KBM-7 (cell line): Measurements from ENCODE around the gene SYNRG.

ENCODE experiments used
- DNase-seq: peaks from one replicate; pipeline ENCODE4 v3.0.0-alpha.2; 2015
- in situ Hi-C: fragments of 300-500 bp; cut with MboI; formaldehyde crosslinking; loops from 2 replicates; pipeline ENCODE4 v1.14.3; 2020; ENCODE audit warnings: low sequenced_read_pairs, low pct_unique_long_range_greater_than_20kb, mixed read lengths

Gene SYNRG

GRCh38 chr17:37485938-37486570 is 123.2 kb downstream of the SYNRG start:
- no peak for DNase-seq
- in situ Hi-C loops: no loop called here

- in situ Hi-C loops: no loop called here
- peak; percentile 16 for DNase-seq
Measured at GRCh38 chr17:37483311-37484039, 125.7 kb downstream of the SYNRG start.

GRCh38 chr17:37481001-37481665 is 128.1 kb downstream of the SYNRG start:
- DNase-seq: no peak
- in situ Hi-C loops: no loop called here

- in situ Hi-C loops: no loop called here
- no peak for DNase-seq
Measured at GRCh38 chr17:37480427-37480826, 128.8 kb downstream of the SYNRG start.

- DNase-seq: no peak
- in situ Hi-C loops: no loop called here
Measured at GRCh38 chr17:37479025-37479424, 130.2 kb downstream of the SYNRG start.

GRCh38 chr17:37478187-37478586 is 131.0 kb downstream of the SYNRG start:
- in situ Hi-C loops: no loop called here

GRCh38 chr17:37476431-37477120 is 132.6 kb downstream of the SYNRG start:
- in situ Hi-C loops: no loop called here
- DNase-seq: no peak

More at GRCh38 chr17:37478187-37478586, 131.0 kb downstream of the SYNRG start:
- no peak for DNase-seq

GRCh38 chr17:37475731-37476420 is 133.3 kb downstream of the SYNRG start:
- in situ Hi-C loops: no loop called here
- peak; percentile 68 for DNase-seq

GRCh38 chr17:37470181-37470580 is 139.0 kb downstream of the SYNRG start:
- no peak for DNase-seq
- in situ Hi-C loops: no loop called here

GRCh38 chr17:37466471-37466870 is 142.7 kb downstream of the SYNRG start:
- in situ Hi-C loops: no loop called here
- no peak for DNase-seq

- in situ Hi-C loops: no loop called here
- no peak for DNase-seq
Measured at GRCh38 chr17:37465069-37465616, 144.1 kb downstream of the SYNRG start.
